Fibroblast of villous mesenchyme (primary cell): Measurements from ENCODE around the gene ITGA4. TPM values are rescaled to one million over a fixed set of nuclear protein-coding genes. Genes with fewer than 3 reads are reported as not detected.

Experiments
- DNase-seq: peaks from one replicate; pipeline ENCODE4 v3.0.0-alpha.2; 2010; ENCODE audit warnings: low read depth
- H3K4me3 ChIP-seq: 2 replicates; pipeline ENCODE4 v1.5.1; 2011; ENCODE audit warnings: low read depth, mild to moderate bottlenecking, low read length
- total RNA-seq: library from RNA; depleted of rRNA; stranded (reverse); fragments of >200 nt; gene quantifications from 2 replicates; pipeline ENCODE4 v1.2.3, GENCODE V29; 2012
- TF ChIP-seq, protein P1 (sequence below): IDR thresholded peaks from 2 replicates; pipeline ENCODE4 v1.5.1; 2012; ENCODE audit warnings: low read depth, mild to moderate bottlenecking, low read length; ENCODE audit not compliant: insufficient read depth

The ITGA4 gene
- total RNA-seq, 1 donor = 132 TPM

DNA sequence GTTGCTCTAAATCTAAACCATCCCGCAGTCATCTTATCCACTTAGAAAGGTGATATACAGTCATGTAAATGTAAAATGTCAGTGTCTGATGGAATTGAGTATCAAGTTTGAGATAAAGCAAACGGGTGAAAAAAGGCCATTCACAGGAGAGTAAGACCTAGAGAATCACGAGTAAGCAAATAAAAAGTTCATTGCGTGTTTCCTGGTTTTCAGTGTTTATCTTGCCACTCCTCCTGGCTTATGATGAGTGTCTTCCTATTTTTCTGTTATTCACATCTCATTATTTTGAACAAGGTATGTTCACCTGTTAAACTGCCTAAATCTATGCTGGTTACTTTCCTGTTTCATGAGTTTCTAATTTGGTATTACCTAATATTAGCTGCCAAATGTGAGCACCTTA is 68.8 kb downstream of the ITGA4 start:
- H3K4me3 ChIP-seq = no peak overlapping the region
- TF ChIP-seq, protein P1, sequence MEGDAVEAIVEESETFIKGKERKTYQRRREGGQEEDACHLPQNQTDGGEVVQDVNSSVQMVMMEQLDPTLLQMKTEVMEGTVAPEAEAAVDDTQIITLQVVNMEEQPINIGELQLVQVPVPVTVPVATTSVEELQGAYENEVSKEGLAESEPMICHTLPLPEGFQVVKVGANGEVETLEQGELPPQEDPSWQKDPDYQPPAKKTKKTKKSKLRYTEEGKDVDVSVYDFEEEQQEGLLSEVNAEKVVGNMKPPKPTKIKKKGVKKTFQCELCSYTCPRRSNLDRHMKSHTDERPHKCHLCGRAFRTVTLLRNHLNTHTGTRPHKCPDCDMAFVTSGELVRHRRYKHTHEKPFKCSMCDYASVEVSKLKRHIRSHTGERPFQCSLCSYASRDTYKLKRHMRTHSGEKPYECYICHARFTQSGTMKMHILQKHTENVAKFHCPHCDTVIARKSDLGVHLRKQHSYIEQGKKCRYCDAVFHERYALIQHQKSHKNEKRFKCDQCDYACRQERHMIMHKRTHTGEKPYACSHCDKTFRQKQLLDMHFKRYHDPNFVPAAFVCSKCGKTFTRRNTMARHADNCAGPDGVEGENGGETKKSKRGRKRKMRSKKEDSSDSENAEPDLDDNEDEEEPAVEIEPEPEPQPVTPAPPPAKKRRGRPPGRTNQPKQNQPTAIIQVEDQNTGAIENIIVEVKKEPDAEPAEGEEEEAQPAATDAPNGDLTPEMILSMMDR = no peak
- no peak for DNase-seq

DNA sequence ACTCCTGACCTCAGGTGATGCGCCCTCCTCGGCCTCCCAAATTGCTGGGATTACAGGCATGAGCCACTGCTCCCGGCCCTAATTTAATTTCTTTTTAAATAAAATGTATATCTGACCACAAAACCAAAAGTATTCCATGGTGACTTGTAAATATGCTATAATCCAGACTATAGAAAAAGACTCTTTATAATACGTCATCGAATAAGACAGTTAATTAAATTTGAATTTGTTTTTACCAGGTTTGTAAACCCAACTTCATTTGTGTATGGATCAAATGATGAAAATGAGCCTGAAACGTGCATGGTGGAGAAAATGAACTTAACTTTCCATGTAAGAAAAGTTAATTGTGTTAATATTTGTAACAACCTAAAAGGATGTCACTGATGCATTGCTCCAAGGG is 69.9 kb downstream of the ITGA4 start:
- DNase-seq = no peak
- H3K4me3 ChIP-seq = no peak overlapping the region
- TF ChIP-seq, protein P1 = no peak

DNA sequence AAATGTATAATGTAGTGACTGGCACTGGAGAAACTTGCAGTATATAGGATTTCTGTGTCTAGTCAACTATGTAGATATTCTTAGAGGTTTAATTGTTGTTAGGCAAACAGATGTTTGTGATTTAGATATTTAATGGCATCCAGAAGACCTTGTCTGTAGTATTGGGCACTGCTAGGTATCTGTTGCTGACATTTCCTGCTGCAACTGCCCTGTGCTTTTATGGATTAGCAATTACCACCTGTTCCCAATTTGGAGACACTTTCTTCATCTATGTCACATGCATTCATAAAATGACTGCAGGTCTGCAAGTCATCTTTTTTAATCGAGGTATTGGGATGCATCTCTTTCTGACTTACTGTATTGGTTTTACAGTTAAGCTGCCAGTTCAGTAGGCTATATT is 71.3 kb downstream of the ITGA4 start:
- TF ChIP-seq, protein P1 = no peak
- no peak for DNase-seq
- no peak overlapping the region for H3K4me3 ChIP-seq

DNA sequence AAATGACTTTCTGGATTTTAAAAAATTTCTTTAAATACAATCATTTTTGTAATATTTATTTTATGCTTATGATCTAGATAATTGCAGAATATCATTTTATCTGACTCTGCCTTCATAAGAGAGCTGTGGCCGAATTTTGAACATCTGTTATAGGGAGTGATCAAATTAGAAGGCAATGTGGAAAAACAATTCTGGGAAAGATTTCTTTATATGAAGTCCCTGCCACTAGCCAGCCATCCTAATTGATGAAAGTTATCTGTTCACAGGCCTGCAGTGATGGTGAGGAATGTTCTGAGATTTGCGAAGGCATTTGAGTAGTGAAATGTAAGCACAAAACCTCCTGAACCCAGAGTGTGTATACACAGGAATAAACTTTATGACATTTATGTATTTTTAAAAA is 79.5 kb downstream of the ITGA4 start:
- DNase-seq = no peak
- no peak overlapping the region for H3K4me3 ChIP-seq
- TF ChIP-seq, protein P1 = no peak

DNA sequence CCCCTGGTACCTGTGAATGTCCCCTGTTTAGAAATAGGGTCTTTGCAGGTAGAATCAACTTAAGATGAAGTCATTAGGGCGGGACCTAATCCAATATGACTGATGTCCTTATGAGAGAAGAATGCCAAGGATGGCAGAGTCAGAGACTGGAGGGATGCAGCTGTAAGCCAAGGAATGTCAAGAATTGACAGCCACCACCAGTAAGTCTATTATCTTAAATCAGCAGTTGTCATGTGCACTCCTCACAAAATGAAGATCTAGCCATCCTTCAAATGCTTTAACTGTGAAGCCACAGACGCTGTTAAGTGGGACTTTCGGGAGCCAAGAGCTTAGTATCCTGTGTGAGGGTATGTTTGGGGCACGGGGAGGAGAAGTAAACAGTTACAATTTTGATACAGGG is 83.2 kb downstream of the ITGA4 start:
- H3K4me3 ChIP-seq = no peak overlapping the region
- TF ChIP-seq, protein P1 = no peak
- DNase-seq = no peak

DNA sequence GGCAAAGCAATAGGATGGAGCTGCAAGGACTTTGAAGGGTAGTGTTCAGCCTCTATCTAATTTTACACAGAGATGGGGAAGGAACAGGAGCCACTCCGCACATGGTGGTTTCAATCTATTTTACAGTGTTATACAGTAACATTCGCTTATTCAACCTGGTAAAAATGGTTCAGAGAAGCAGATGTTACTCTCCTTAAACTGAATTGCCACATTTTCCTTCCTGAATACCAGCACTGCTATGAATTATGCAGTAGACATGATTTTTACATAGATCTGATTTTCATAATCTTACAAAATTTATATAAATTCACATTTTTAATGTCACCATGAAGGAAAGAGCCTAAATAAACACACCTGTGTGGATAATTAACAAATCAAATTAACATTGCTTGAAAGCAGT is 85.0 kb downstream of the ITGA4 start:
- no peak overlapping the region for H3K4me3 ChIP-seq
- TF ChIP-seq, protein P1 = no peak
- no peak for DNase-seq

DNA sequence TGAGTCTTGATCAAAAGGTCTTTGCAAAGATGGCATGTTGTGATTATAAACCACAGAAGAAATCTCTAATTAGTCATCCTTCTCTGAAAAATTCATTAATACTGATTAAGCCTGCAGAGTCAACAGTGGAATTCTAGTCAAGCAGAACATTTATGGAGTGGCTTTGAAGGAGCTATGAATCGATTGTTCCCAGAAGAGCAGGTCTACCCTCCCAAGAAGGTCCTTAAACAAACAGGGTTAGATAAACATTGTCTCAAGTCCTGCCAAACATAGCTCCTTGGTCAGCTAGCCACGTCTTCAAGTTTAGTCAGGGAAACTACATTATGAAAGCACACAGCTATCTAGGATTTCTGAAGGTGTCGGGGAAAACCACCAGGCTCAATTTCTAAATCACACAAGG is 88.9 kb downstream of the ITGA4 start:
- DNase-seq = peak; percentile 31
- no peak overlapping the region for H3K4me3 ChIP-seq
- TF ChIP-seq, protein P1 = no peak
